Vagina (tissue), 2 donors: ENCODE results near the gene ADO. TPM values are rescaled to one million over a fixed set of nuclear protein-coding genes. Genes with fewer than 3 reads are reported as not detected.

ENCODE experiments used
- DNase-seq, 2 donors: peaks; one replicate each; pipeline ENCODE4 v3.0.0-alpha.2; 2017; ENCODE audit errors: extremely low spot score in 2 of 2
- H3K27ac ChIP-seq: fragments of 200-600 bp; sonication (generic); one replicate; pipeline ENCODE4 v1.5.1; 2019
- H3K27me3 ChIP-seq: fragments of 200-600 bp; sonication (generic); one replicate; pipeline ENCODE4 v1.5.1; 2019
- H3K36me3 ChIP-seq, 2 donors: fragments of 200-600 bp; sonication (generic); one replicate each; pipeline ENCODE4 v1.5.1; 2017 to 2019
- H3K4me1 ChIP-seq: fragments of 200-600 bp; sonication (generic); one replicate; pipeline ENCODE4 v1.5.1; 2019
- H3K4me3 ChIP-seq, 2 donors: fragments of 200-600 bp; sonication (generic); 1 replicate in 1 of 2; 2 replicates in 1 of 2; pipeline ENCODE4 v1.5.1; 2016 to 2019
- H3K9me3 ChIP-seq: fragments of 200-600 bp; sonication (generic); one replicate; pipeline ENCODE4 v1.5.1; 2019
- POLR2A ChIP-seq, 2 donors: fragments of 450-650 bp; IDR thresholded peaks; one replicate each; pipeline ENCODE4 v1.6.1; 2017; ENCODE audit warnings: antibody characterized with exemption in 2 of 2, mild to moderate bottlenecking in 2 of 2, moderate library complexity in 2 of 2
- POLR2AphosphoS5 ChIP-seq, 2 donors: sonication (generic); formaldehyde crosslinking; IDR thresholded peaks; one replicate each; pipeline ENCODE4 v1.9.0; 2017; ENCODE audit warnings: antibody characterized with exemption in 2 of 2, mild to moderate bottlenecking in 2 of 2, low read depth in 1 of 2; ENCODE audit not compliant: insufficient read depth in 1 of 2
- intact Hi-C: fragments of 100-400 bp; cut with DNase I; formaldehyde crosslinking; loops from one replicate; pipeline ENCODE4 v1.15.1; 2023
- total RNA-seq: library from RNA; depleted of rRNA; stranded (reverse); fragments of >200 nt; gene quantifications from one replicate; pipeline ENCODE4 v1.2.3, GENCODE V29; 2016
- TF ChIP-seq, protein P1 (sequence below), 3 experiments: fragments of 450-650 bp in 2 of 3; fragments of 200-600 bp in 1 of 3; sonication (generic) in 1 of 3; IDR thresholded peaks; one replicate each; pipeline ENCODE4 v1.5.1; 2017 to 2019; ENCODE audit warnings: antibody characterized with exemption in 3 of 3, mild to moderate bottlenecking in 2 of 3, moderate library complexity in 2 of 3

ADO gene
- total RNA-seq, result 17.2 TPM

DNA sequence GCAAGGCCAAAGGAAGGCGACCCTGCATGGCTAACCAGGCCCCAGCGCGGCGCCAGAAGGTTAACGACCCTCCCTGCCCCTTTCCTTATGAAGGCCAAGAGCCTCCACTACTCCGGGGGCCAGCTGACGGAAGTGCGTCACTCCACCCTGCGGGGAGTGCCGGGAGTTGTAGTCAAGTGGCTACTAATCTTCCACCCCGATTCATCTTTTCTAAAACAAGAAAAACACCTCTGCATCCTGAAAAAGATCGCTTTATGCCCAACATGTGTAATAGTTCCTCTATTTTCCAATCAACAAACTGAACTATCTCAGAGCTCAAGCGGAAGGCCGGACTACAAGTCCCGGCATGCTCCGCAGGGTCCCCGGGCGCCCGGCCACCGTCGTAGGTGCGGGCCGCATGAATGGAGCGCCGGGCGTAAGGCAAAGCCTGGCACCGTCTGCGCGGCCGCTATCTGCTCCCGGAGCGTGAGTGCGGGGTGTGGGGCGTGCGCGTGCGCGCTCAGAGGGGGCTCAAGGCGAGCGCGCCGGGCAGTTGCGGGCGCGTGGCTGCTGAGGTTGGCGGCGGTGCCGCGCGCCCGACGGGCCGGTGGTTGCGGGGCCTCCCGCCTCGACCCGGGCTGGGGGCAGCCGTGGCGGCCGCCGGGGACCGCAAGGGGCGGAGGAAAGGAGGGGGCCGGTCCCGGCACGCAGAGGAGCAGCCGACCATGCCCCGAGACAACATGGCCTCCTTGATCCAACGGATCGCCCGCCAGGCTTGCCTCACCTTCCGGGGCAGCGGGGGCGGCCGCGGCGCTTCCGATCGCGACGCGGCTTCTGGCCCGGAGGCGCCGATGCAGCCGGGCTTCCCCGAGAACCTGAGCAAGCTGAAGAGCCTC is at the start of gene ADO:
Gene ADO (plus strand): TSS at position 365 of the 875 bp plus-strand sequence. CDS start 340 bp downstream, at position 705.
- H3K4me3 ChIP-seq, result peak within 1 kb of the TSS; percentile 85 to 90
- TF ChIP-seq POLR2A (IDR thresholded peaks at IDR 0.05) (peak in 1 of 2 donors; percentile 46), POLR2AphosphoS5 (IDR thresholded peaks at IDR 0.05; ENCODE audit: insufficient read depth in 1 of 2, low read depth in 1 of 2) (peak; percentile 87 to 92)
- TF ChIP-seq, protein P1, sequence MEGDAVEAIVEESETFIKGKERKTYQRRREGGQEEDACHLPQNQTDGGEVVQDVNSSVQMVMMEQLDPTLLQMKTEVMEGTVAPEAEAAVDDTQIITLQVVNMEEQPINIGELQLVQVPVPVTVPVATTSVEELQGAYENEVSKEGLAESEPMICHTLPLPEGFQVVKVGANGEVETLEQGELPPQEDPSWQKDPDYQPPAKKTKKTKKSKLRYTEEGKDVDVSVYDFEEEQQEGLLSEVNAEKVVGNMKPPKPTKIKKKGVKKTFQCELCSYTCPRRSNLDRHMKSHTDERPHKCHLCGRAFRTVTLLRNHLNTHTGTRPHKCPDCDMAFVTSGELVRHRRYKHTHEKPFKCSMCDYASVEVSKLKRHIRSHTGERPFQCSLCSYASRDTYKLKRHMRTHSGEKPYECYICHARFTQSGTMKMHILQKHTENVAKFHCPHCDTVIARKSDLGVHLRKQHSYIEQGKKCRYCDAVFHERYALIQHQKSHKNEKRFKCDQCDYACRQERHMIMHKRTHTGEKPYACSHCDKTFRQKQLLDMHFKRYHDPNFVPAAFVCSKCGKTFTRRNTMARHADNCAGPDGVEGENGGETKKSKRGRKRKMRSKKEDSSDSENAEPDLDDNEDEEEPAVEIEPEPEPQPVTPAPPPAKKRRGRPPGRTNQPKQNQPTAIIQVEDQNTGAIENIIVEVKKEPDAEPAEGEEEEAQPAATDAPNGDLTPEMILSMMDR (IDR thresholded peaks at IDR 0.05), result no peak
- no peaks in the 10 kb centered on the region for H3K27me3 ChIP-seq
- H3K9me3 ChIP-seq, result no peaks in the 10 kb centered on the region
- intact Hi-C loops, result no loop called here
- peaks cover 37% of the 10 kb centered on the region for H3K4me1 ChIP-seq
- H3K36me3 ChIP-seq, result no peaks in the 10 kb centered on the region
- peak within 1 kb of the TSS; percentile 91 for H3K27ac ChIP-seq
- DNase-seq, result no peak

DNA sequence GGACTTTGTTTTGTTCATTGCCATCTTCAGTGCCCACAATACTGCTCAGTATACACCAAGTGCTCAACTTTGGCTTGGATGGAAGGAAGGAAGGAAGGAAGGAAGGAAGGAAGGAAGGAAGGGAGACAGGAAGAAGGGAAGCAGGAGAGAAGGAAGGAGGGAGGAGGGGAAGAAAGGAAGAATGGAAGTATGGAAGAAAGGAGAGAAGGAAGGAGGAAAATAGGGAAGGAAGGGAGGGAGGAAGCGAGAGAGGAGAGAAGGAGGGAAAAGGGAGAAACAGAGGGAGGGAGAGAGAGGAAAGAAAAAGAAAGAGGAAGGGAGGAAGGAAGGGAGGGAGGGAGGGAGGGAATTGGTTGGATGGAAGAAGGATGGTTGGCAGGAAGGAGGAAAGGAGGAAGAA is 49.6 kb upstream of the ADO start:
- no peaks in the 10 kb centered on the region for H3K9me3 ChIP-seq
- TF ChIP-seq, protein P1 (IDR thresholded peaks at IDR 0.05), result no peak
- TF ChIP-seq POLR2A (IDR thresholded peaks at IDR 0.05) (no peak), POLR2AphosphoS5 (IDR thresholded peaks at IDR 0.05; ENCODE audit: insufficient read depth in 1 of 2, low read depth in 1 of 2) (no peak)
- no peaks in the 10 kb centered on the region for H3K4me1 ChIP-seq
- no peaks in the 10 kb centered on the region for H3K36me3 ChIP-seq
- H3K4me3 ChIP-seq, result no peak overlapping the region
- intact Hi-C loops, result no loop called here
- DNase-seq, result no peak
- no peaks in the 10 kb centered on the region for H3K27me3 ChIP-seq
- H3K27ac ChIP-seq, result no peak overlapping the region

DNA sequence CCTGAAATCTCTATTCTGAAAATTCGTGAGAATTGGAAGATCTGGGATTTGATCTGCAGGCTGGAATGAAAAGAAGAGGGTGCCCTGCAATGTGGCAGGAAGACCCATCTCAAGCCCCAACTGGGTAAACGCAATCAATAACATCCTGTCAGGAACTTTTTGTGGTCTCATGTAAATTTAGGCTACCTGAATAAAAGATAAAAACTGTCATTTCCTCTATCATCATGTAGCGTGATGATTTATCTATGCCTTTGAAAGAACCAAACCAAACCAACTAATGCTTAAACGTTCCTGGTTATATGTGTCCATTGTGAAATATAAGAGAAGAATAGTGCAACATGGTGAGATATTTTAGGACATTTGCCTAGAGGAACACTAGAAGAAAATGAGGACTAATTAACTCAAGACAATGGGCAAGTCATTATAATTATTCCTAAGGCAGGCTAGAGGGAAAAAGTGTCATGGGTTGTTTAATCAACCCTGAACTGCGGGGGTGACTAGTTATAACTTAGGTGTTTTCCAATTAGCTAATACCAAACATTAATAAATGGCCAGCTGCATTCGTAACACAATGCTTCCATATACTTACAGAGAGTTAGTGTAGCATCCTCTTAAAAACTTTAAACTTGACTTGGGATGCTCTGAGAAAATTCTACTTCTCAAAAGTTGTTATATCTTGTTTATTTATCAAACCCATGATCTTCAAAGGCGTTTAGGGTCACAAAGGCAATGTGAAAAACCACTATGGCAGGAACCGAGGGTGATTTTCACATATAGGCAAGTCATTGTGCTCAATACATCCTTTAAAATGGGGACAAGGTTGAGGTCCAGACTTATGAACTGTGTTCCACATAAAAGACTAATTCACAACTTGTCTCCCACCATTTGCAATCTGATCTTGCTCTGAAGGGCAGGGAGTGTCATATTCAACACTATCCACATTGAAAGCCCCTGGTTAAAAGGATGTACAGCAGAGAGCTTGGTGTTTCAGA is 48.6 kb upstream of the ADO start:
- Histone ChIP-seq H3K4me3 (no peak overlapping the region), H3K27me3 (no peaks in the 10 kb centered on the region), H3K9me3 (no peaks in the 10 kb centered on the region), H3K36me3 (no peaks in the 10 kb centered on the region), H3K4me1 (no peaks in the 10 kb centered on the region), H3K27ac (no peak overlapping the region)
- intact Hi-C loops, result no loop called here
- DNase-seq, result no peak
- TF ChIP-seq, protein P1 (IDR thresholded peaks at IDR 0.05), result no peak
- TF ChIP-seq POLR2A (IDR thresholded peaks at IDR 0.05) (no peak), POLR2AphosphoS5 (IDR thresholded peaks at IDR 0.05; ENCODE audit: insufficient read depth in 1 of 2, low read depth in 1 of 2) (no peak)

DNA sequence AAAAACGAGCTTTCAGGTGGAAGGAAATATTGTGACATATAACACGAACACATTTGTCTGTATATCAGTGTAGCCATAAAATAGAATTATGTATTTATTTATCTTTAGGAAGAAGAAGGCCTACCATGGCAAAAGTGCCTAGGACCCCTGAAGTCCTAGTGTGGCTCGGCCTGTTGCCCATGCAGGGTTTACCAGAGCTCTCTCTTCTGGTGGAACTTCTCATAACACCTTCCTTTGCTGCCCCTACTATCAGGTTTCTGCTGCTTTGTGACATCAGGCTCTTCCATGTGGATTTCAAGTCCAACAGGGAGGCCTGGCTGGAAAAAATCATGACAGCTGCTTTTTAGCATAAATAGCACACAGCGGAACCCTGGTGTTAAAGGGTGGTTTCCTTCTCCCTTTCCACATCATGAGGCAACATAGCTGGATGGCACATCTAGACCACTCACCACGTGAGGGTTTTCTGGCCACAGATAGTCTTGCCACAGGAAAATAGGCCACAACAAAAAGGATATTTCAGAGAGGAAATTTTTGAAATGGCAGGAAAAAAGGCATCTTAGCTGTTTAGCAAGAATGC is 44.8 kb upstream of the ADO start:
- Histone ChIP-seq H3K27me3 (no peaks in the 10 kb centered on the region), H3K27ac (no peak overlapping the region), H3K4me1 (no peaks in the 10 kb centered on the region), H3K4me3 (no peak overlapping the region), H3K9me3 (no peaks in the 10 kb centered on the region), H3K36me3 (no peaks in the 10 kb centered on the region)
- no peak for DNase-seq
- intact Hi-C loops, result no loop called here
- TF ChIP-seq, protein P1 (IDR thresholded peaks at IDR 0.05), result no peak
- TF ChIP-seq POLR2A (IDR thresholded peaks at IDR 0.05) (no peak), POLR2AphosphoS5 (IDR thresholded peaks at IDR 0.05; ENCODE audit: insufficient read depth in 1 of 2, low read depth in 1 of 2) (no peak)
